GM21737 (cell line): Measurements from ENCODE around the gene VAMP5.
A peak's percentile ranks its signal among the peaks of the same experiment; 100 is the strongest.
"Not testable (repeated sequence)": the region's sequence is repeated elsewhere in the genome, so short reads cannot be mapped to it uniquely, and the experiment has no call there.

ENCODE experiments used
- ATAC-seq: cut with Tn5 transposase; IDR thresholded peaks from one replicate; pipeline ENCODE4 v1.9.1; 2021; ENCODE audit warnings: mild to moderate bottlenecking, moderate library complexity; ENCODE audit not compliant: unreplicated experiment

Gene VAMP5, protein sequence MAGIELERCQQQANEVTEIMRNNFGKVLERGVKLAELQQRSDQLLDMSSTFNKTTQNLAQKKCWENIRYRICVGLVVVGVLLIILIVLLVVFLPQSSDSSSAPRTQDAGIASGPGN

GRCh38 chr2:85584354-85584856 lies at the start of gene VAMP5:
Gene VAMP5, plus strand, starts transcription at chr2:85584431. Its CDS starts 60 bp downstream, at chr2:85584491.
- no peak for ATAC-seq

DNA sequence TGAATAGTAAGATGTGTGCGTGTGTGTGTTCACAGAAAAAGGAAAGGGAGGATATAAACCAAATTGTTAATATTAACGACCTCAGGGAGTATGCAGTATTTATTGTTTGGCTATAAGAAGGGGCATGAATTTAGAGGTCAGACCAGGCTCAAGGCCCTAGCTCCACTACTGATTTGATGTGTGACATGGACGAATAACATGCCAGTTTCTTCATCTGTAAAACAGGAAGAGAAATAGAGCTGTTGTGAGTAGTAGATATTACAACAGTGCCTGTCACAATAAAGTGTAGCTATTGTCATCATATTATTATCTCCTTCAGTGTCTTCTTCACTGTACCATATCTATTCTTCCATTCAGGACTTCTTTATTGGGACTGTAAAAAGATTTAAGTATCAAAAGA lies 49.4 kb upstream of the VAMP5 start:
- ATAC-seq: no peak

DNA sequence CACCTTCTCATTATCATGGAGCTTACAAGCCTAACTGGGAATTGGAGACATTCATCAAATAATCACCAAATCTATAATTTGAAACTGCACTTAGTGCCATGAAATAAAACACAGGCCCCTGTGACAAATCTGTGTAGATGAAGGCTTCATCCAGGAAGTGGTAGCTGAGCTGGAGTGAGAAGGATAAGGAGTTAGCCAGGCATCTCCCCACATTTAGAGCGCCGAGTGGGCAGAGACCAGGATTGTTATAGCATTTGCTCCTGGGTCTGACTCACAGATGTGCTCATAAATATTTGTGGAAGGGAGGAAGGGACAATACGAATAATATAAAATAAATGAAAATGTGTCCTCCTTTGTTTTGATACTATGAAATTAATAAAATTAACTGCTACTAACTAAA lies 47.8 kb upstream of the VAMP5 start:
- ATAC-seq: no peak

GRCh38 chr2:85537600-85538506 lies 46.4 kb upstream of the VAMP5 start:
- ATAC-seq: peak; percentile 1

DNA sequence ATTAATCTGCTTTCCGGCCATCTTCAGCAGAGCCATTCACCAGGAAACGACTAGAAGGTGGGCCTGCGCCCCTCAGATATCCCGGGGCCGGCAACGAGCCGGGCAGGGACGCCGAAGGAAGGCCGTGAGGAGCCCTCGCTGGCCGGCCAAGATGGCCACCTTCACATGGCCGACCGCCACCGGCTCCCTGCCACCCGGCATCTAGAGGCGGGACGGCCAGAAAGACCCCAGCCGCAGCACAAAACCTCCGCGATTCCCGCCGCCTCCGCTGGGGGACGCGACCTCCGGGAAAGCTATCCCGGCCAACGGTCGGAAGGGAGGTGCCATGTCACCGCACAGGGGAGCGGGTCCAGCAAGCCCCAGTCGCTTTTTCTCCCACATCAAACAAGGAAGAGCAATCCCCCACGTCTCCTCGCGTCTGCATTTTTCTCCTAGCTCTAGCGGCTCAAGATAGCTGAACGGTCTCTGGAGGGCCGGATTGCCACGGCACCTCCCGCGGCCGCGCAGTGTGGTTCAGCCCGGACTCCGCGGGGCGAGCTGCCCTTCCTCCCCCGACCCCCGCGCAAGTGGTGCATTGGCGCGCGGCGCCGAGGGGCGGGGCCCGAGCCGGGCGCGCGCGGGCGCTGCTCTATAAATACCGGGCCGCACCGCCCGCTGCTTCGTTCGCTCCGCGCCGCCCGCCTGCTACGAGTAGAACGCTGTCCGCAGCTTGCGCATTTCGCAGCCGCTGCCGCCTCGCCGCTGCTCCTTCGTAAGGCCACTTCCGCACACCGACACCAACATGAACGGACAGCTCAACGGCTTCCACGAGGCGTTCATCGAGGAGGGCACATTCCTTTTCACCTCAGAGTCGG lies 45.5 kb upstream of the VAMP5 start, which contains the start of gene MAT2A:
Gene MAT2A (plus strand): TSS at position 662 of the 854 bp plus-strand sequence. CDS start 120 bp downstream, at position 782.
- ATAC-seq: peak; percentile 73

DNA sequence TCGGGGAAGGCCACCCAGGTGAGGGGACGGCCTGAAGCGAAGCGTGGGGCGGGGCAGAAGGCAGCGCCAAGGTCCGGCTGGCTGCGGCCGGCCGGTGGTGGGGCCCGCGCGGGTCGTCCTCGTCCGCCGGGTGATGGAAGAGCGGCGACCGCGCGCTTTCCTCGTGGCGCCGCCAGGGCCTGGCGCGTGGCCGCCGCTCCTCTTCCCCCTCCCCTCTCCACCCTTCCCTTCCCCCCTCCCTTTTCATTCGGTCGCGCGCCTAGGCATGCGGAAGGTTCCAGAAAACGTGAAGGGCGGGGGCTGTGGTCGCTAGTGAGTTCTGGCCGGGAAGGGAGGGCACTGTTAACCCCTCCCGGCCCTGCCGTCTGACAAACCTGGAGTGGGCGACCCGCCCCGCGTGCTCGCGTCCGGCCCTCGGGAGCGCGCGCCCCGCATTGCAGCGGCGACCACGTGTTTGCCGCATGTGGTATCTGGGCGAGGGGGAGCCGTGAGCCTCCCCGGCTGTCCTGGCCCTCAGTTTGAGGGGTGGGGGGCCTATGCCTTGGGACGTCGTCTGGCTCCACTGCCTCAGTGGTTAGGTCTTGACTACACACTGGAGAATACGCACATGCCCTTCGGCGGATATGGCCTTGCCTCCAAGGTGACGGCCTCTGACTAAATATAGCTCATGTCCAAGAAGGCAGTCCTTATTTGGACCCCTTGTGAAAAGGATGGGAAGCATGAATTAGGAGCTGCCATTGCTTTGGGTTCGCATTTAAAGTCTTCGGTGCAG lies 44.7 kb upstream of the VAMP5 start:
- ATAC-seq: peak; percentile 24

- ATAC-seq: no peak
Measured at GRCh38 chr2:85540133-85540648, 44.0 kb upstream of the VAMP5 start.

- no peak for ATAC-seq
Measured at GRCh38 chr2:85541262-85541661, 43.0 kb upstream of the VAMP5 start.

GRCh38 chr2:85541753-85542457 lies 42.3 kb upstream of the VAMP5 start:
- ATAC-seq: no peak

- ATAC-seq: no peak
Measured at GRCh38 chr2:85542777-85543176, 41.5 kb upstream of the VAMP5 start.

DNA sequence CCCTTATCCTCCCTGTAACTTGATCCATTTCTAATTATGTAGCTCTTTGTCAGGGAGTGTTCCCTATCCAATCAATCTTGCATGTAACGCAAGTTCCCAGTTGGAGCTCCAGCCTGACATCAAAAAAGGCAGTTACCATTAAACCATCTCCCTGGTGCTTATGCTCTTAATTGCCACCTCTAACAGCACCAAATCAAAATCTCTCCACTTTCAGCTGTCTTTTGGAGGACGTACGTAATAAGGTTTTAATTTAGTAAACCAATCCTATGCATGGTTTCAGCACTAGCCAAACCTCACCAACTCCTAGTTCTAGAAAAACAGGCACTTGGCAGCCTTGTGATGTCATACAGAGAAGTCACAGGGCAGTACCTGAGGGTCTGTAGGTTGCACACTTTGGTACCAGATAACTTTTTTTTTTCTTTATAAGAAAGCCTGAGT lies 40.0 kb upstream of the VAMP5 start:
- not testable (repeated sequence) for ATAC-seq

DNA sequence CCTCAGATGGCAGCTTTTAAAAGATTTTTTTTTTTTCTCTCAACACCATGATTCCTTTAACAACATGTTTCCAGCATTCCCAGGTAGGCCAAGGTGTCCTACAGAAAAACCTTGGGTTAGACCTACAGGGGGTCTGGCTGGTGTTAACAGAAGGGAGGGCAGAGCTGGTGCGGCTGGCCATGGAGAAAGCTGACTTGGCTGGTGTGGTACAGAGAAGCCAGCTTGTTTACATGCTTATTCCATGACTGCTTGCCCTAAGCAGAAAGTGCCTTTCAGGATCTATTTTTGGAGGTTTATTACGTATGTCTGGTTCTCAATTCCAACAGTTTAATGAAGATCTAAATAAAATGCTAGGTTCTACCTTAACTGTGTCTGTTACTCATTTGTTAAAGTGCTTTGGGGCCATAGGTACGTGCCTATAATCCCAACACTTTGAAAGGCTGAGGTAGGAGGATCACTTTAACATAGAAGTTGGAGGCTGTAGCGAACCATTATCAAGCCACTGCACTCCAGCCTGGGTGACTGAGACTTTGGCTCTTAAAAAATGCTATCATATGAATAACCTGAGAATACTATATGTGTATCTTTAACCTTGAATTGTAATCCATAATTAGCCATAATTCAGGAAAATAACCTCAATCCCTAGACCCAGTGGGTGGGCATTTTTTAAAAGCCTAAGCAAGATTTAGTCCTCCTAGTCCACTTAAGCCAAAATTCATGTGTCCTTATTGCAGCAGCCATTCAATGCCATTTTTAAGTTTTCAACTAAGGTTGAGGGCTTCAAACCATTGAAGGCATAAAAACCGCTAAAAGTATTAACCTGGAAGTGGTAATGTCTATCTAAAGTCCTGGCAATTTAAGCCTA lies 39.1 kb upstream of the VAMP5 start:
- ATAC-seq: not testable (repeated sequence)

- ATAC-seq: no peak
Measured at GRCh38 chr2:85545780-85546240, 38.4 kb upstream of the VAMP5 start.

GRCh38 chr2:85547089-85547858 lies 37.0 kb upstream of the VAMP5 start:
- ATAC-seq: no peak

- no peak for ATAC-seq
Measured at GRCh38 chr2:85547859-85548607, 36.2 kb upstream of the VAMP5 start.

GRCh38 chr2:85548608-85548900 lies 35.7 kb upstream of the VAMP5 start:
- no peak for ATAC-seq

- ATAC-seq: no peak
Measured at GRCh38 chr2:85549095-85549494, 35.1 kb upstream of the VAMP5 start.
